Measurements from ENCODE around the gene ROM1. TPM values are rescaled to one million over a fixed set of nuclear protein-coding genes. Genes with fewer than 3 reads are reported as not detected.

Gene ROM1
- total RNA-seq, 4 donors from 2014 or later: 1.9 to 3.9 (median 1.9) TPM; not detected in 1

DNA sequence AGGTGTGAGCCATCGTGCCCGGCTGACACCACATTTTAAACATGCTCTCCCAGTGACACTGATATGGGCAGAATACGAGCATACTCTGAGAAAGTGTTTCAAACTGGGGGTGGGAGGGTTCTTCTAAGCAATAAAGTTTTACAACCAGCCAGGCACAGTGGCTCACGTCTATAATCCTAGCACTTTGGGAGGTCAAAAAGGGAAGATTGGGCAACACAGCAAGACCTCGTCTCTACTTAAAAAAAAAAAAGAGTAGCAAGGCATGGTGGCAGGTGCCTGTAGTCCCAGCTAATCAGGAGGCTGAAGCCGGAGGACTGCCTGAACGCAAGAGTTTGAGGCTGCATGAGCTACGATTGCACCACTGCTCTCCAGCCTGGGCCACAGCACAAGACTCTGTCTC, 31.2 kb downstream of the ROM1 start:
- Histone ChIP-seq H3K4me3 (no peak overlapping the region), H3K27ac (no peak overlapping the region), H3K36me3 (peaks cover 0 to 44% (median 0%) of the 10 kb centered on the region in 3 donors), H3K4me1 (peaks cover 0 to 22% (median 6%) of the 10 kb centered on the region in 4 donors), H3K9me3 (no peaks in the 10 kb centered on the region), H3K27me3 (no peaks in the 10 kb centered on the region)
- TF ChIP-seq, protein P1, sequence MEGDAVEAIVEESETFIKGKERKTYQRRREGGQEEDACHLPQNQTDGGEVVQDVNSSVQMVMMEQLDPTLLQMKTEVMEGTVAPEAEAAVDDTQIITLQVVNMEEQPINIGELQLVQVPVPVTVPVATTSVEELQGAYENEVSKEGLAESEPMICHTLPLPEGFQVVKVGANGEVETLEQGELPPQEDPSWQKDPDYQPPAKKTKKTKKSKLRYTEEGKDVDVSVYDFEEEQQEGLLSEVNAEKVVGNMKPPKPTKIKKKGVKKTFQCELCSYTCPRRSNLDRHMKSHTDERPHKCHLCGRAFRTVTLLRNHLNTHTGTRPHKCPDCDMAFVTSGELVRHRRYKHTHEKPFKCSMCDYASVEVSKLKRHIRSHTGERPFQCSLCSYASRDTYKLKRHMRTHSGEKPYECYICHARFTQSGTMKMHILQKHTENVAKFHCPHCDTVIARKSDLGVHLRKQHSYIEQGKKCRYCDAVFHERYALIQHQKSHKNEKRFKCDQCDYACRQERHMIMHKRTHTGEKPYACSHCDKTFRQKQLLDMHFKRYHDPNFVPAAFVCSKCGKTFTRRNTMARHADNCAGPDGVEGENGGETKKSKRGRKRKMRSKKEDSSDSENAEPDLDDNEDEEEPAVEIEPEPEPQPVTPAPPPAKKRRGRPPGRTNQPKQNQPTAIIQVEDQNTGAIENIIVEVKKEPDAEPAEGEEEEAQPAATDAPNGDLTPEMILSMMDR (IDR thresholded peaks at IDR 0.05): no peak
- no peak for TF ChIP-seq POLR2A (IDR thresholded peaks at IDR 0.05)
- no peak for DNase-seq

DNA sequence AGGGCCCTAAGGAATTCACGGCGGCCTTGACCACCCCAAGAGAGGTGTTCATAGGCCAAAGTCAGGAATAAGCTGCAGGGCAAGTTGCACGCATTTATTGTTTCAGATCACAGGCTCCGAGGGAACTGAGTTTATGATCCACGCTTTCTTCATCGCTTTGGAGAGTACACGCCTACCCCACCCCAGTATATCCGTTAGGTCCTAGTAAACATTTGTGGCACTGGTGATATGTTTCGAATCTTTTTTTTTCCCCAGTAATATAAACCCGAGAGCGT, 32.6 kb downstream of the ROM1 start:
- no peaks in the 10 kb centered on the region for H3K9me3 ChIP-seq
- peaks cover 0 to 45% (median 0%) of the 10 kb centered on the region in 3 donors for H3K36me3 ChIP-seq
- no peak for TF ChIP-seq POLR2A (IDR thresholded peaks at IDR 0.05)
- TF ChIP-seq, protein P1 (IDR thresholded peaks at IDR 0.05): no peak
- H3K4me1 ChIP-seq: peaks cover 0 to 22% (median 6%) of the 10 kb centered on the region in 4 donors
- H3K4me3 ChIP-seq: peak overlapping the region; percentile 68 to 99 (median 90)
- no peak for DNase-seq
- no peaks in the 10 kb centered on the region for H3K27me3 ChIP-seq
- H3K27ac ChIP-seq: peak overlapping the region; percentile 79 to 93 (median 92)

DNA sequence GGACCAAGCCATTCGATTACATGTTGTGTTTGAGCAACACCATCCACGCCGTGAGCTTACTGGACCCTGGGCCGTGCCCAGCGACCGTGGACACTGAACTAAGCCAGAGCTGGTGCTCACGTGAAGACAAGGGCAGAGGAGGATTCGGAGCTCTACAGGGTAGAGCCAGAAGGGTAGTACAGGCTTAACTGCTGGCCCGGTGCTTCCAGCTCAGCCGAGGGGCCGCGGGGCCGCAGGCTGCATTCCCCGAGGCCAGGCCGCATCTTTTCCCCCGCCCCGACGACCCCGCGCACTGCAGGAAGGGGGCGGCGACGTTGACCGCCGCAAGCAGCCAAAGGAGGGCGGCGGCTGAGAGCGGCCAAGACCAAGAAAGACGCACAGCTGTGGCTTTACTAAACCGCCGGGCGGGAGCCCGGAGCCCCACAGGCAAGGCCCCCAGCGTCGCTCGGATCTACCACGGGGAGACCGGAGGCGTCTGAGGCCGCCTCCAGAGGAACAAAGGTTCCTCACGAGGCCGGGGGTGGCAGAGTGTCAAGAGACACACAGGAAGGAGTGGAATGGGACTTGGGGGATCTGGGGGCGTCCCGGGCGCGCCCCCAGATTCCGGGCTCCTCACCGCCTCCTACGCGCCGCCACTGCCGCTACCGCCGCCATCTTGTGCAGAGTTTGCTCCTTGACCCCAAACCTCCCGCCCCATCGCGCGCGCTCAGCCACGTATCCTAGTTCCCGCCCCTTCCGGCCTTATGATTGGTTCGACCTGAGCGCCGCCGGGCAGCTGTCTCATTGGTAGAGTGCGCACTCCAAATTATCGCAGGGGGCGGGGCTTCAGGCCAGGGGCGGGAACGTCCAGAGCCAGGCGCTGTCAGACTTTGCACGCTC, 33.1 kb downstream of the ROM1 start, which contains the start of gene GANAB:
TSS of gene GANAB (minus strand) at position 668 of the 879 bp plus-strand sequence. CDS start at position 654, 14 bp downstream.
- Histone ChIP-seq H3K4me1 (peaks cover 0 to 22% (median 6%) of the 10 kb centered on the region in 4 donors), H3K9me3 (no peaks in the 10 kb centered on the region), H3K4me3 (peak within 1 kb of the TSS; percentile 68 to 99 (median 90)), H3K27me3 (no peaks in the 10 kb centered on the region), H3K27ac (peak within 1 kb of the TSS; percentile 79 to 93 (median 92)), H3K36me3 (peaks cover 0 to 45% (median 0%) of the 10 kb centered on the region in 3 donors)
- TF ChIP-seq, protein P1 (IDR thresholded peaks at IDR 0.05): no peak
- TF ChIP-seq POLR2A (IDR thresholded peaks at IDR 0.05): peak; percentile 83 to 89
- DNase-seq: peak; percentile 100

DNA sequence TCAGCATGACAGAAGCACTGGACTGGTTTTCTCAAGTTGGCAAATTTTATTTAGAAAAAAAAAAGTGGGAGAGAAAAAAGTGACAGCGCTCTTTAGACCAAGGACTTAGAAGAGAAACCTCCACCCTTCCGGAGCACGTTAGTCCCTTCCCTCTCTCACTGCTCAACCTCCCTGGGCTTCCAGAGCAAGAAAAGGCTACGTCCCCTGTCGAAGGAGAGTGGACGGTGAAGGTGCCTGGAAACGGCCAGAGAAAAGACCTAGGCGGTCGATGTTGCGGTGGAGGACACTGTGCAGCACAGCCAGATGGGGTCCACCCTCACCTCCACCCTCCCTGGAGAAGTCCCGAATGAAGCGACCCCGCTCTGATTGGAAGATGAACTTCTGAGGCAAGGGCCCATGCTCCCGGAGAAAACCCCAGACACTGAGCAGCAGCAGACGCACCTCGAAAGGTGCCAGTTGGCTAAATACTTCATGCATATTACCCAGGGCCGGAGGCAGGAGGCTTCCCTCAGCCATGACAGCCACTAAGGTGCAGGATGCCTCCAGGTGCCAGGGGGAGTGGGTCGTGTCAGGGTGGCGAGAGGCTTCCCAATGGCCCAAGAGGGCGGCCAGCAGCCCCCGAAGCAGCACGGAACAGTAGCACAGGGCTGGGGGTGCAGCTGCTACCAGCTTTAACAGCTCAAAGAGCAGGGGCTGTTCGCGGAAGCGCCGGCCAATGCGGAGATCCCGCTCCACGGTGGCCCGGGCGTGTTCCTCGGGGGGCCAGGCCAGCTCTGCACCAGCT, 34.0 kb downstream of the ROM1 start:
- no peak for DNase-seq
- Histone ChIP-seq H3K4me3 (peak overlapping the region in 2 of 4 donors; percentile 96 to 99), H3K36me3 (peaks cover 0 to 45% (median 0%) of the 10 kb centered on the region in 3 donors), H3K4me1 (peaks cover 0 to 30% (median 10%) of the 10 kb centered on the region in 4 donors), H3K27me3 (no peaks in the 10 kb centered on the region), H3K9me3 (no peaks in the 10 kb centered on the region), H3K27ac (peak overlapping the region in 2 of 4 donors; percentile 39 to 93)
- no peak for TF ChIP-seq POLR2A (IDR thresholded peaks at IDR 0.05)
- TF ChIP-seq, protein P1 (IDR thresholded peaks at IDR 0.05): no peak

DNA sequence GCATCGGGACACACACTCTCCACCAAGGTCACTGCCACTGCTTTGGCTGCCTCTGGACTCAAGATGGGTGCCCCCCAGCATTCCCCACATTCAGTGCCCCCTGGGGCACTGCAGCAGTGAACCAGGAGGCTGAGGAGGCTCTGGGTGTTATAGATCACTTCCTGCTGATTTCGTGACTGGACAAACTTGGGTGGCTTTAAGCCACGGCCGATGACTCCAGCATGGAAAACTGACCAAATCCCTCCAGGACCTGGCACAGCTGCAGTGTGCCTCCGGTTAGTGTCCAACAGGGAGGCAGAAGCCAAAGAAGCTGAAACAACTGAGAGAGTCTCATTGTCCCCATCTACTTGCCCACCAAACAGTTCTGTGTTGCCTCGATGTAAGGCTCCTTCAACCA, 34.5 kb downstream of the ROM1 start:
- H3K36me3 ChIP-seq: peaks cover 0 to 42% (median 0%) of the 10 kb centered on the region in 3 donors
- TF ChIP-seq, protein P1 (IDR thresholded peaks at IDR 0.05): no peak
- no peak for TF ChIP-seq POLR2A (IDR thresholded peaks at IDR 0.05)
- no peak for DNase-seq
- no peak overlapping the region for H3K27ac ChIP-seq
- peaks cover 0 to 35% (median 13%) of the 10 kb centered on the region in 4 donors for H3K4me1 ChIP-seq
- no peak overlapping the region for H3K4me3 ChIP-seq
- H3K27me3 ChIP-seq: no peaks in the 10 kb centered on the region
- no peaks in the 10 kb centered on the region for H3K9me3 ChIP-seq
